Liver (tissue), 9 donors: ENCODE measurements around the gene ARSK. TPM values are rescaled to one million over a fixed set of nuclear protein-coding genes. Genes with fewer than 3 reads are reported as not detected.

Experiments
- DNase-seq: peaks from one replicate; pipeline ENCODE4 v3.0.0-alpha.2; 2017; ENCODE audit warnings: low spot score
- H3K27ac ChIP-seq, 2 donors: one replicate each; pipeline ENCODE4 v1.7.0; 2013; ENCODE audit warnings: inconsistent platforms in 2 of 2, low read length in 2 of 2, control low read depth in 1 of 2, low read depth in 1 of 2, mild to moderate bottlenecking in 1 of 2
- H3K27me3 ChIP-seq, 4 donors: one replicate each; pipeline versions ENCODE4 v1.6.1 to v1.7.0; 2013; ENCODE audit warnings: low read length in 3 of 4, inconsistent platforms in 1 of 4, mild to moderate bottlenecking in 1 of 4, moderate library complexity in 1 of 4; ENCODE audit not compliant: control insufficient read depth in 4 of 4, insufficient read depth in 4 of 4
- H3K36me3 ChIP-seq, 4 donors: one replicate each; pipeline versions ENCODE4 v1.6.1 to v1.7.0; 2013; ENCODE audit warnings: low read length in 3 of 4, mild to moderate bottlenecking in 3 of 4, low read depth in 1 of 4, moderate library complexity in 1 of 4; ENCODE audit not compliant: control insufficient read depth in 4 of 4, insufficient read depth in 3 of 4
- H3K4me1 ChIP-seq, 4 donors: one replicate each; pipeline versions ENCODE4 v1.6.1 to v1.7.0; 2013; ENCODE audit warnings: low read length in 3 of 4, mild to moderate bottlenecking in 3 of 4, moderate library complexity in 1 of 4; ENCODE audit not compliant: control insufficient read depth in 4 of 4, insufficient read depth in 4 of 4
- H3K4me3 ChIP-seq, 3 donors: one replicate each; pipeline versions ENCODE4 v1.6.1 to v1.7.0; 2013; ENCODE audit warnings: low read length in 3 of 3, control low read depth in 1 of 3, low read depth in 1 of 3, mild to moderate bottlenecking in 1 of 3
- H3K9ac ChIP-seq, 2 donors: one replicate each; pipeline ENCODE4 v1.7.0; 2013; ENCODE audit warnings: low read length in 2 of 2, mild to moderate bottlenecking in 2 of 2, moderate library complexity in 2 of 2, control low read depth in 1 of 2, low read depth in 1 of 2
- H3K9me3 ChIP-seq, 4 donors: one replicate each; pipeline versions ENCODE4 v1.6.1 to v1.7.0; 2013; ENCODE audit warnings: low read length in 3 of 4; ENCODE audit not compliant: control insufficient read depth in 4 of 4
- EGR1 ChIP-seq, 2 donors: IDR thresholded peaks; 2 replicates each; pipeline ENCODE4 v1.6.1; 2016 to 2018; ENCODE audit warnings: antibody characterized with exemption in 2 of 2, low read depth in 2 of 2
- FOXA1 ChIP-seq: IDR thresholded peaks from 2 replicates; pipeline ENCODE4 v1.6.1; 2016; ENCODE audit warnings: antibody characterized with exemption
- FOXA2 ChIP-seq: IDR thresholded peaks from 2 replicates; pipeline ENCODE4 v1.6.1; 2016; ENCODE audit warnings: antibody characterized with exemption
- GABPA ChIP-seq, 2 donors: IDR thresholded peaks in 1 of 2; conservative IDR thresholded peaks in 1 of 2; 2 replicates each; pipeline ENCODE4 v1.6.1; 2016; ENCODE audit warnings: antibody characterized with exemption in 2 of 2, mild to moderate bottlenecking in 1 of 2, moderate library complexity in 1 of 2
- HNF4A ChIP-seq, 2 donors: conservative IDR thresholded peaks; 2 replicates each; pipeline ENCODE4 v1.6.1; 2016; ENCODE audit warnings: antibody characterized with exemption in 2 of 2, mild to moderate bottlenecking in 2 of 2
- HNF4G ChIP-seq: IDR thresholded peaks from 2 replicates; pipeline ENCODE4 v1.6.1; 2016; ENCODE audit warnings: antibody characterized with exemption
- JUND ChIP-seq, 2 donors: IDR thresholded peaks; 2 replicates each; pipeline ENCODE4 v1.6.1; 2016; ENCODE audit warnings: antibody characterized with exemption in 2 of 2
- NR2F2 ChIP-seq: IDR thresholded peaks from 2 replicates; pipeline ENCODE4 v1.6.1; 2016; ENCODE audit warnings: antibody characterized with exemption
- RAD21 ChIP-seq, 2 donors: IDR thresholded peaks; 2 replicates each; pipeline ENCODE4 v1.6.1; 2016; ENCODE audit warnings: antibody characterized with exemption in 2 of 2, mild to moderate bottlenecking in 2 of 2
- RXRA ChIP-seq, 2 donors: IDR thresholded peaks; 2 replicates each; pipeline ENCODE4 v1.6.1; 2017 to 2018; ENCODE audit warnings: antibody characterized with exemption in 2 of 2, mild to moderate bottlenecking in 1 of 2
- SP1 ChIP-seq: IDR thresholded peaks from 2 replicates; pipeline ENCODE4 v1.6.1; 2018; ENCODE audit warnings: antibody characterized with exemption, mild to moderate bottlenecking
- TAF1 ChIP-seq: conservative IDR thresholded peaks from 2 replicates; pipeline ENCODE4 v1.6.1; 2016; ENCODE audit warnings: antibody characterized with exemption, mild to moderate bottlenecking
- YY1 ChIP-seq: IDR thresholded peaks from 2 replicates; pipeline ENCODE4 v1.6.1; 2016; ENCODE audit warnings: antibody characterized with exemption, mild to moderate bottlenecking
- WGBS: extraction: QIAGEN DNeasy Blood & Tissue Kit; methylation state at CpG from one replicate; pipeline ENCODE4 v1.1.7; 2013; 5-methylcytosine and 5-hydroxymethylcytosine counted together
- polyA plus RNA-seq, 2 donors: library from polyadenylated mRNA; stranded (reverse) in 1 of 2; unstranded in 1 of 2; fragments of 200-250 nt in 1 of 2; fragments of >200 nt in 1 of 2; fragmentation: Nextera tagmentation in 1 of 2; extraction: Ambion mirVana in 1 of 2; gene quantifications; one replicate each; pipeline versions ENCODE4 v1.2.1 to v1.2.3, GENCODE V29; 2013 to 2015
- total RNA-seq, 2 donors: library from RNA; depleted of rRNA; stranded (reverse); fragments of >200 nt; gene quantifications; one replicate each; pipeline ENCODE4 v1.2.3, GENCODE V29; 2014
- TF ChIP-seq, protein P1 (sequence below): IDR thresholded peaks from 2 replicates; pipeline ENCODE4 v1.6.1; 2016; ENCODE audit warnings: antibody characterized with exemption
- TF ChIP-seq, protein P2 (sequence below): fragments of 150-350 bp; IDR thresholded peaks from 2 replicates; pipeline ENCODE4 v1.5.1; 2017; ENCODE audit warnings: improper control_type of control experiment, low read depth, low read length; ENCODE audit not compliant: missing input control
- TF ChIP-seq, protein P3 (sequence below): IDR thresholded peaks from 2 replicates; pipeline ENCODE4 v1.6.1; 2016; ENCODE audit warnings: antibody characterized with exemption
- TF ChIP-seq, protein P4 (sequence below): IDR thresholded peaks from 2 replicates; pipeline ENCODE4 v1.6.1; 2016; ENCODE audit warnings: antibody characterized with exemption
- TF ChIP-seq, protein P5 (sequence below): IDR thresholded peaks from 2 replicates; pipeline ENCODE4 v1.6.1; 2016; ENCODE audit warnings: antibody characterized with exemption, mild to moderate bottlenecking
- donor health status: healthy.
- donor health status: healthy.
- donor health status: healthy.
- donor health status: healthy.
- donor health status: healthy.

ARSK gene, protein sequence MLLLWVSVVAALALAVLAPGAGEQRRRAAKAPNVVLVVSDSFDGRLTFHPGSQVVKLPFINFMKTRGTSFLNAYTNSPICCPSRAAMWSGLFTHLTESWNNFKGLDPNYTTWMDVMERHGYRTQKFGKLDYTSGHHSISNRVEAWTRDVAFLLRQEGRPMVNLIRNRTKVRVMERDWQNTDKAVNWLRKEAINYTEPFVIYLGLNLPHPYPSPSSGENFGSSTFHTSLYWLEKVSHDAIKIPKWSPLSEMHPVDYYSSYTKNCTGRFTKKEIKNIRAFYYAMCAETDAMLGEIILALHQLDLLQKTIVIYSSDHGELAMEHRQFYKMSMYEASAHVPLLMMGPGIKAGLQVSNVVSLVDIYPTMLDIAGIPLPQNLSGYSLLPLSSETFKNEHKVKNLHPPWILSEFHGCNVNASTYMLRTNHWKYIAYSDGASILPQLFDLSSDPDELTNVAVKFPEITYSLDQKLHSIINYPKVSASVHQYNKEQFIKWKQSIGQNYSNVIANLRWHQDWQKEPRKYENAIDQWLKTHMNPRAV
- total RNA-seq (1 to 10 TPM; 2.4 to 4.1 TPM), polyA plus RNA-seq (1 to 10 TPM; 2.5 to 6.8 TPM)

DNA sequence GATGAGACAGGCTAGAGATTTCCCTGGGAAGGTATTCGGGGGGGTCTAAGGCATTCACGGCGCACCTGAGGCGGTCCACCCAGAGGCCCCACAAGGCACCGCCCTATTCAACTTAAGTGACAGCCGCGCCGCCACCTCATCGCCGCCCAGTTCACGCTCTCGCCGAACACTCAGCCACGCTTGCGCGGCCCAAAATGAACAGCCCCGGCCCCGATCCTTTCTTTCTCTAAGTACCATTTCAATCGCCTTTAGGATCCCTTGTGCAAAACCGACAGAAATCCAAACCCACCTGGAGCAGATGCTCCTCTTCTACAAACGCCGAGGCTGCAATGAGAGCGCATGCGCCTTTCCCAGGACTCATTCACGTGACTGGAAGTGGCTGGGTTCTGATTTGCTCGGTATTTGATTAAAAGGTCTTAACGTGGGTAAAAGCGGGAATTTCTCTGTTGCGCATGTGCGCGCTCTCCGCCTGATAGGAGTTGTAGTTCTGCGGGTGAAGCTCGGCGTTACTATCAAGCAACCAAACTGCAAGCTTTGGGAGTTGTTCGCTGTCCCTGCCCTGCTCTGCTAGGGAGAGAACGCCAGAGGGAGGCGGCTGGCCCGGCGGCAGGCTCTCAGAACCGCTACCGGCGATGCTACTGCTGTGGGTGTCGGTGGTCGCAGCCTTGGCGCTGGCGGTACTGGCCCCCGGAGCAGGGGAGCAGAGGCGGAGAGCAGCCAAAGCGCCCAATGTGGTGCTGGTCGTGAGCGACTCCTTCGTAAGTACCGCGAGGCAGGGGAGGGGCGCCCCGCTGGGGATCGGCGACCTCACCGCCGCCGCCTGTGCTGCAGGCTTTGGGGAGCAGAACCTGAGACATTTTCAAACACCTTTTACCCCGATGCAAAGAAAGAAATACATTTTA lies at the start of gene ARSK, which contains the start of gene SKIC3:
ARSK (plus strand) TSS at position 455 of the 902 bp plus-strand sequence; CDS start at position 633, 178 bp downstream.
SKIC3 (minus strand) TSS at position 331 of the 902 bp plus-strand sequence. CDS start 7,827 bp downstream, outside the sequence.
- peak within 1 kb of the TSS; percentile 61 to 81 for H3K9ac ChIP-seq
- no peaks in the 10 kb centered on the region for H3K27me3 ChIP-seq
- H3K36me3 ChIP-seq: peaks cover 0 to 2% (median 0%) of the 10 kb centered on the region in 4 donors
- peak within 1 kb of the TSS; percentile 59 to 90 (median 79) for H3K4me3 ChIP-seq
- peak; percentile 89 for DNase-seq
- H3K27ac ChIP-seq: peak within 1 kb of the TSS; percentile 67 to 80
- no peaks in the 10 kb centered on the region for H3K9me3 ChIP-seq
- WGBS: under 1% methylated on average over 63 of the region's 63 CpGs
- TF ChIP-seq RXRA (IDR thresholded peaks at IDR 0.05) (peak; percentile 22 to 46), GABPA (IDR thresholded peaks at IDR 0.05 in 1 of 2, conservative IDR thresholded peaks at IDR 0.05 in 1 of 2) (peak in 1 of 2 donors; percentile 78), FOXA1 (peak; percentile 77), JUND (IDR thresholded peaks at IDR 0.05) (no peak), YY1 (peak; percentile 80), HNF4A (conservative IDR thresholded peaks at IDR 0.05) (peak; percentile 15 to 24), TAF1 (peak; percentile 97), EGR1 (IDR thresholded peaks at IDR 0.05; ENCODE audit: low read depth in 2 of 2) (peak in 1 of 2 donors; percentile 41), SP1 (peak; percentile 47), FOXA2 (peak; percentile 37), NR2F2 (peak; percentile 5), RAD21 (IDR thresholded peaks at IDR 0.05) (peak; percentile 52 to 66), HNF4G (no peak)
- TF ChIP-seq, protein P1, sequence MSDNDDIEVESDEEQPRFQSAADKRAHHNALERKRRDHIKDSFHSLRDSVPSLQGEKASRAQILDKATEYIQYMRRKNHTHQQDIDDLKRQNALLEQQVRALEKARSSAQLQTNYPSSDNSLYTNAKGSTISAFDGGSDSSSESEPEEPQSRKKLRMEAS: peak; percentile 98
- TF ChIP-seq, protein P2, sequence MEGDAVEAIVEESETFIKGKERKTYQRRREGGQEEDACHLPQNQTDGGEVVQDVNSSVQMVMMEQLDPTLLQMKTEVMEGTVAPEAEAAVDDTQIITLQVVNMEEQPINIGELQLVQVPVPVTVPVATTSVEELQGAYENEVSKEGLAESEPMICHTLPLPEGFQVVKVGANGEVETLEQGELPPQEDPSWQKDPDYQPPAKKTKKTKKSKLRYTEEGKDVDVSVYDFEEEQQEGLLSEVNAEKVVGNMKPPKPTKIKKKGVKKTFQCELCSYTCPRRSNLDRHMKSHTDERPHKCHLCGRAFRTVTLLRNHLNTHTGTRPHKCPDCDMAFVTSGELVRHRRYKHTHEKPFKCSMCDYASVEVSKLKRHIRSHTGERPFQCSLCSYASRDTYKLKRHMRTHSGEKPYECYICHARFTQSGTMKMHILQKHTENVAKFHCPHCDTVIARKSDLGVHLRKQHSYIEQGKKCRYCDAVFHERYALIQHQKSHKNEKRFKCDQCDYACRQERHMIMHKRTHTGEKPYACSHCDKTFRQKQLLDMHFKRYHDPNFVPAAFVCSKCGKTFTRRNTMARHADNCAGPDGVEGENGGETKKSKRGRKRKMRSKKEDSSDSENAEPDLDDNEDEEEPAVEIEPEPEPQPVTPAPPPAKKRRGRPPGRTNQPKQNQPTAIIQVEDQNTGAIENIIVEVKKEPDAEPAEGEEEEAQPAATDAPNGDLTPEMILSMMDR: no peak
- TF ChIP-seq, protein P3, sequence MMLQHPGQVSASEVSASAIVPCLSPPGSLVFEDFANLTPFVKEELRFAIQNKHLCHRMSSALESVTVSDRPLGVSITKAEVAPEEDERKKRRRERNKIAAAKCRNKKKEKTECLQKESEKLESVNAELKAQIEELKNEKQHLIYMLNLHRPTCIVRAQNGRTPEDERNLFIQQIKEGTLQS: no peak
- TF ChIP-seq, protein P4, sequence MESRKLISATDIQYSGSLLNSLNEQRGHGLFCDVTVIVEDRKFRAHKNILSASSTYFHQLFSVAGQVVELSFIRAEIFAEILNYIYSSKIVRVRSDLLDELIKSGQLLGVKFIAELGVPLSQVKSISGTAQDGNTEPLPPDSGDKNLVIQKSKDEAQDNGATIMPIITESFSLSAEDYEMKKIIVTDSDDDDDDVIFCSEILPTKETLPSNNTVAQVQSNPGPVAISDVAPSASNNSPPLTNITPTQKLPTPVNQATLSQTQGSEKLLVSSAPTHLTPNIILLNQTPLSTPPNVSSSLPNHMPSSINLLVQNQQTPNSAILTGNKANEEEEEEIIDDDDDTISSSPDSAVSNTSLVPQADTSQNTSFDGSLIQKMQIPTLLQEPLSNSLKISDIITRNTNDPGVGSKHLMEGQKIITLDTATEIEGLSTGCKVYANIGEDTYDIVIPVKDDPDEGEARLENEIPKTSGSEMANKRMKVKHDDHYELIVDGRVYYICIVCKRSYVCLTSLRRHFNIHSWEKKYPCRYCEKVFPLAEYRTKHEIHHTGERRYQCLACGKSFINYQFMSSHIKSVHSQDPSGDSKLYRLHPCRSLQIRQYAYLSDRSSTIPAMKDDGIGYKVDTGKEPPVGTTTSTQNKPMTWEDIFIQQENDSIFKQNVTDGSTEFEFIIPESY: peak; percentile 90
- TF ChIP-seq, protein P5, sequence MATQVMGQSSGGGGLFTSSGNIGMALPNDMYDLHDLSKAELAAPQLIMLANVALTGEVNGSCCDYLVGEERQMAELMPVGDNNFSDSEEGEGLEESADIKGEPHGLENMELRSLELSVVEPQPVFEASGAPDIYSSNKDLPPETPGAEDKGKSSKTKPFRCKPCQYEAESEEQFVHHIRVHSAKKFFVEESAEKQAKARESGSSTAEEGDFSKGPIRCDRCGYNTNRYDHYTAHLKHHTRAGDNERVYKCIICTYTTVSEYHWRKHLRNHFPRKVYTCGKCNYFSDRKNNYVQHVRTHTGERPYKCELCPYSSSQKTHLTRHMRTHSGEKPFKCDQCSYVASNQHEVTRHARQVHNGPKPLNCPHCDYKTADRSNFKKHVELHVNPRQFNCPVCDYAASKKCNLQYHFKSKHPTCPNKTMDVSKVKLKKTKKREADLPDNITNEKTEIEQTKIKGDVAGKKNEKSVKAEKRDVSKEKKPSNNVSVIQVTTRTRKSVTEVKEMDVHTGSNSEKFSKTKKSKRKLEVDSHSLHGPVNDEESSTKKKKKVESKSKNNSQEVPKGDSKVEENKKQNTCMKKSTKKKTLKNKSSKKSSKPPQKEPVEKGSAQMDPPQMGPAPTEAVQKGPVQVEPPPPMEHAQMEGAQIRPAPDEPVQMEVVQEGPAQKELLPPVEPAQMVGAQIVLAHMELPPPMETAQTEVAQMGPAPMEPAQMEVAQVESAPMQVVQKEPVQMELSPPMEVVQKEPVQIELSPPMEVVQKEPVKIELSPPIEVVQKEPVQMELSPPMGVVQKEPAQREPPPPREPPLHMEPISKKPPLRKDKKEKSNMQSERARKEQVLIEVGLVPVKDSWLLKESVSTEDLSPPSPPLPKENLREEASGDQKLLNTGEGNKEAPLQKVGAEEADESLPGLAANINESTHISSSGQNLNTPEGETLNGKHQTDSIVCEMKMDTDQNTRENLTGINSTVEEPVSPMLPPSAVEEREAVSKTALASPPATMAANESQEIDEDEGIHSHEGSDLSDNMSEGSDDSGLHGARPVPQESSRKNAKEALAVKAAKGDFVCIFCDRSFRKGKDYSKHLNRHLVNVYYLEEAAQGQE: peak; percentile 88
- peaks cover 3 to 20% (median 14%) of the 10 kb centered on the region in 4 donors for H3K4me1 ChIP-seq
